Testis (tissue), 3 donors: ENCODE measurements around the gene DYDC1. TPM values are rescaled to one million over a fixed set of nuclear protein-coding genes. Genes with fewer than 3 reads are reported as not detected.

ENCODE experiments used
- DNase-seq: peaks from one replicate; pipeline ENCODE4 v3.0.0-alpha.2; 2019
- H3K27ac ChIP-seq, 2 donors: fragments of 200-600 bp; sonication (generic); one replicate each; pipeline ENCODE4 v1.5.1; 2019
- H3K27me3 ChIP-seq: fragments of 200-600 bp; sonication (generic); one replicate; pipeline ENCODE4 v1.5.1; 2019
- H3K36me3 ChIP-seq: fragments of 200-600 bp; sonication (generic); one replicate; pipeline ENCODE4 v1.5.1; 2017; ENCODE audit warnings: low read depth; ENCODE audit errors: missing control alignments
- H3K4me1 ChIP-seq: fragments of 200-600 bp; sonication (generic); one replicate; pipeline ENCODE4 v1.5.1; 2019
- H3K4me3 ChIP-seq, 2 donors: fragments of 200-600 bp; sonication (generic); one replicate each; pipeline ENCODE4 v1.5.1; 2017 to 2019
- H3K9me3 ChIP-seq: fragments of 200-600 bp; sonication (generic); one replicate; pipeline ENCODE4 v1.5.1; 2017
- CTCF ChIP-seq, 3 experiments: fragments of 450-650 bp in 2 of 3; fragments of 200-600 bp in 1 of 3; sonication (generic) in 1 of 3; IDR thresholded peaks; one replicate each; pipeline ENCODE4 v1.5.1; 2016 to 2019; ENCODE audit warnings: antibody characterized with exemption in 3 of 3, mild to moderate bottlenecking in 2 of 3, moderate library complexity in 1 of 3
- POLR2A ChIP-seq: fragments of 450-650 bp; IDR thresholded peaks from one replicate; pipeline ENCODE4 v1.6.1; 2017; ENCODE audit warnings: antibody characterized with exemption, mild to moderate bottlenecking, moderate library complexity
- WGBS, 2 donors: methylation state at CpG; one replicate each; pipeline ENCODE4 v1.1.5; 2018; 5-methylcytosine and 5-hydroxymethylcytosine counted together
- intact Hi-C: fragments of 100-400 bp; cut with DNase I; formaldehyde crosslinking; loops from one replicate; pipeline ENCODE4 v1.15.1; 2023; ENCODE audit warnings: low total_unique reads
- polyA plus RNA-seq: library from polyadenylated mRNA; stranded (reverse); fragments of 350-450 nt; fragmentation: Illumina TruSeq; extraction: RNeasy Lipid Tissue Mini Kit (QIAGEN cat#74804); gene quantifications from one replicate; pipeline ENCODE4 v1.2.3, GENCODE V29; 2014; ENCODE audit warnings: low read depth, low replicate concordance; ENCODE audit not compliant: insufficient read depth
- total RNA-seq, 2 donors: library from RNA; depleted of rRNA; stranded (reverse); fragments of >200 nt; gene quantifications; one replicate each; pipeline ENCODE4 v1.2.3, GENCODE V29; 2016

The DYDC1 gene
- total and polyA plus RNA-seq, 3 donors from 2014 or later: 47.5 to 207 (median 72.5) TPM

- H3K27me3 ChIP-seq: no peaks in the 10 kb centered on the region
- DNase-seq: peak; percentile 58
- no peak overlapping the region for H3K4me3 ChIP-seq
- TF ChIP-seq CTCF (IDR thresholded peaks at IDR 0.05): peak; percentile 14 to 67 (median 65)
- TF ChIP-seq POLR2A: no peak
- no peak overlapping the region for H3K27ac ChIP-seq
- H3K4me1 ChIP-seq: peaks cover 4% of the 10 kb centered on the region
- intact Hi-C loops: no loop called here
- H3K9me3 ChIP-seq: no peaks in the 10 kb centered on the region
- H3K36me3 ChIP-seq: no peaks in the 10 kb centered on the region
- WGBS, 2 donors: 33 to 44% methylated on average over 4 of the region's 4 CpGs
Observed at GRCh38 chr10:80382989-80383388, 26.4 kb upstream of the DYDC1 start.

GRCh38 chr10:80380185-80380584 lies 23.6 kb upstream of the DYDC1 start:
- Histone ChIP-seq H3K27me3 (no peaks in the 10 kb centered on the region), H3K4me3 (no peak overlapping the region), H3K36me3 (no peaks in the 10 kb centered on the region), H3K27ac (no peak overlapping the region), H3K9me3 (no peaks in the 10 kb centered on the region), H3K4me1 (peaks cover 4% of the 10 kb centered on the region)
- no peak for TF ChIP-seq CTCF (IDR thresholded peaks at IDR 0.05)
- TF ChIP-seq POLR2A: no peak
- DNase-seq: no peak
- intact Hi-C loops: no loop called here
- 81 to 95% methylated on average over 4 of the region's 4 CpGs for WGBS, 2 donors

DNA sequence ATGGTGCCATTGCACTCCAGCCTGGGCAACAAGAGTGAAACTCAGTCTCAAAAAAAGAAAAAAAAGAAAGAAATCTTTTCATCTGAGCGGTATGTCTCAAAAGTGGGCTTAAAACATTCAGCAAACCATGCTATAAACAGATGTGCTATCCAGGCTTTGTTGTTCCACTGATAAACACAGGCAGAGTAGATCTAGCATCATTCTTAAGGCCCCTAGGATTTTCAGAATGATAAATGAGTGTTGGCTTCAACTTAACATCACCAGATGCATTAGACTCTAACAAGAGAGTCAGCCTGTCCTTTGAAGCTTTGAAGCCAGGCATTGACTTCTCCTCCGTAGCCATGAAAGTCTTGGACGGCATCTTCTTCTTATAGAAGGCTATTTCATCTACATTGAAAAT lies 23.1 kb upstream of the DYDC1 start:
- Histone ChIP-seq H3K4me1 (peaks cover 4% of the 10 kb centered on the region), H3K9me3 (no peaks in the 10 kb centered on the region), H3K36me3 (no peaks in the 10 kb centered on the region), H3K27ac (no peak overlapping the region), H3K27me3 (no peaks in the 10 kb centered on the region), H3K4me3 (no peak overlapping the region)
- WGBS, 2 donors: 58 to 79% methylated on average over 3 of the region's 3 CpGs
- no peak for DNase-seq
- TF ChIP-seq POLR2A (no peak), CTCF (IDR thresholded peaks at IDR 0.05) (no peak)
- intact Hi-C loops: no loop called here

GRCh38 chr10:80373502-80373901 lies 16.9 kb upstream of the DYDC1 start:
- TF ChIP-seq POLR2A (no peak), CTCF (IDR thresholded peaks at IDR 0.05) (no peak)
- no peaks in the 10 kb centered on the region for H3K4me1 ChIP-seq
- H3K9me3 ChIP-seq: no peaks in the 10 kb centered on the region
- H3K27me3 ChIP-seq: no peaks in the 10 kb centered on the region
- peak overlapping the region; percentile 21 to 66 for H3K27ac ChIP-seq
- no peaks in the 10 kb centered on the region for H3K36me3 ChIP-seq
- DNase-seq: no peak
- intact Hi-C loops: no loop called here
- no peak overlapping the region for H3K4me3 ChIP-seq
- WGBS, 2 donors: 63% methylated on average over 2 of the region's 2 CpGs

GRCh38 chr10:80372675-80373074 lies 16.1 kb upstream of the DYDC1 start:
- 68 to 69% methylated on average over 5 of the region's 5 CpGs for WGBS, 2 donors
- H3K4me3 ChIP-seq: no peak overlapping the region
- no peaks in the 10 kb centered on the region for H3K9me3 ChIP-seq
- no peaks in the 10 kb centered on the region for H3K27me3 ChIP-seq
- TF ChIP-seq CTCF (IDR thresholded peaks at IDR 0.05) (no peak), POLR2A (no peak)
- peak overlapping the region in 1 of 2 donors; percentile 56 for H3K27ac ChIP-seq
- intact Hi-C loops: no loop called here
- H3K4me1 ChIP-seq: no peaks in the 10 kb centered on the region
- H3K36me3 ChIP-seq: no peaks in the 10 kb centered on the region
- DNase-seq: peak; percentile 76
